K562 (cell line): ENCODE results near the gene MAML3. TPM values are rescaled to one million over a fixed set of nuclear protein-coding genes. Genes with fewer than 3 reads are reported as not detected.
A peak's percentile ranks its signal among the peaks of the same experiment; 100 is the strongest.

Experiments
- ATAC-seq: fragments of 200-7000 bp; cut with Tn5 transposase; 3 replicates; pipeline ENCODE4 v1.9.1; 2020; ENCODE audit warnings: moderate library complexity
- BruUV-seq: library from RNA; stranded (reverse); fragments of 400-500 nt; replicated peaks from 2 replicates; lab custom pipeline; 2021; lab: Mats Ljungman, UMichigan
- CTCF ChIA-PET: fragments of 300-600 bp; formaldehyde crosslinking; extraction: SDS; loops from one replicate; lab custom pipeline; 2021; ENCODE audit warnings: low intra/inter-chr PET ratio; lab: Yijun Ruan, JAX
- POLR2A ChIA-PET: fragments of 300-600, 350-650 bp; sonication (Branson Sonifier 250); formaldehyde crosslinking; extraction: SDS; loops from one replicate; lab custom pipeline; 2021; ENCODE audit warnings: antibody characterized with exemption, inconsistent platforms; lab: Yijun Ruan, JAX
- DNase-seq, 4 experiments: peaks; one replicate each; pipeline versions ENCODE4 v3.0.0 to v3.0.0-alpha.2; 2011 to 2018; ENCODE audit warnings: low spot score in 3 of 4, mixed read lengths in 3 of 4; ENCODE audit errors: extremely low read depth in 1 of 4
- FAIRE-seq: peaks from 2 replicates; lab custom pipeline; 2011; peaks lifted over from hg19 to GRCh38; lab: Jason Lieb, UNC
- H2AFZ ChIP-seq: 2 replicates; pipeline ENCODE4 v1.6.0; 2011; ENCODE audit warnings: low read depth, low read length, control low read depth, inconsistent platforms
- H3K27ac ChIP-seq: fragments of 200-600 bp; 3 replicates; pipeline ENCODE4 v1.8.0; 2011; ENCODE audit warnings: low read depth, mild to moderate bottlenecking, control low read depth, inconsistent platforms, low read length, moderate library complexity, mixed read lengths; ENCODE audit errors: extremely low read depth
- H3K27me3 ChIP-seq, 2 experiments: fragments of 300-600 bp in 1 of 2; 2 replicates in 1 of 2; 3 replicates in 1 of 2; pipeline versions ENCODE4 v1.6.0 to v1.8.0; 2011; ENCODE audit warnings: inconsistent platforms in 2 of 2, low read length in 2 of 2, mild to moderate bottlenecking in 1 of 2, mixed read lengths in 1 of 2, moderate library complexity in 1 of 2; ENCODE audit not compliant: control insufficient read depth in 2 of 2, insufficient read depth in 2 of 2
- H3K36me3 ChIP-seq: fragments of 300-600 bp; 3 replicates; pipeline ENCODE4 v1.8.0; 2011; ENCODE audit warnings: mild to moderate bottlenecking, low read length, inconsistent platforms; ENCODE audit not compliant: control insufficient read depth, insufficient read depth
- H3K4me1 ChIP-seq, 2 experiments: fragments of 200-600 bp in 1 of 2; replicated peaks in 1 of 2; 2 replicates in 1 of 2; 3 replicates in 1 of 2; pipeline versions ENCODE4 v1.5.1 to v1.8.0; 2011; ENCODE audit warnings: inconsistent platforms in 2 of 2, low read length in 2 of 2, mild to moderate bottlenecking in 1 of 2, mixed read lengths in 1 of 2, moderate library complexity in 1 of 2; ENCODE audit not compliant: control insufficient read depth in 2 of 2, insufficient read depth in 2 of 2
- H3K4me2 ChIP-seq: 2 replicates; pipeline ENCODE4 v1.6.1; 2011; ENCODE audit warnings: low read length, control low read depth, inconsistent platforms, mixed read lengths; ENCODE audit not compliant: insufficient read depth
- H3K4me3 ChIP-seq: fragments of 200-600 bp; sonication (generic), shearing (Covaris generic); 2 replicates; pipeline ENCODE4 v1.5.1; 2016; ENCODE audit warnings: control low read depth, inconsistent platforms
- H3K79me2 ChIP-seq: fragments of 200-600 bp; 3 replicates; pipeline ENCODE4 v1.8.0; 2011; ENCODE audit warnings: low read length, inconsistent platforms; ENCODE audit not compliant: control insufficient read depth, insufficient read depth
- H3K9ac ChIP-seq, 2 experiments: 2 replicates each; pipeline versions ENCODE4 v1.6.0 to v1.6.1; 2011; ENCODE audit warnings: low read depth in 2 of 2, low read length in 2 of 2, control low read depth in 1 of 2, inconsistent platforms in 1 of 2, mild to moderate bottlenecking in 1 of 2, mixed read lengths in 1 of 2; ENCODE audit not compliant: insufficient read depth in 1 of 2
- H3K9me1 ChIP-seq: one replicate; pipeline ENCODE4 v1.6.0; 2011; ENCODE audit warnings: inconsistent platforms, mild to moderate bottlenecking, low read length, moderate library complexity; ENCODE audit not compliant: control insufficient read depth, insufficient read depth
- H3K9me3 ChIP-seq: replicated peaks from 2 replicates; pipeline ENCODE4 v1.5.1; 2011; ENCODE audit warnings: low read depth, low read length, inconsistent platforms; ENCODE audit not compliant: control insufficient read depth, insufficient read depth
- H4K20me1 ChIP-seq: replicated peaks from 2 replicates; pipeline ENCODE4 v1.6.1; 2011; ENCODE audit warnings: low read length, inconsistent platforms, mixed read lengths; ENCODE audit not compliant: control insufficient read depth, insufficient read depth
- ARNT ChIP-seq, 2 experiments: fragments of 450-650 bp; IDR thresholded peaks; 2 replicates each; pipeline ENCODE4 v1.6.1; 2016; ENCODE audit warnings: mild to moderate bottlenecking in 1 of 2
- BRCA1 ChIP-seq, 2 experiments: fragments of 450-650 bp in 1 of 2; sonication (generic) in 1 of 2; formaldehyde crosslinking in 1 of 2; IDR thresholded peaks; 2 replicates each; pipeline versions ENCODE4 v1.5.0 to v1.6.1; 2017 to 2020; ENCODE audit warnings: mild to moderate bottlenecking in 1 of 2, missing genetic modification reagents in 1 of 2
- CEBPB ChIP-seq: fragments of 450-650 bp; IDR thresholded peaks from 2 replicates; pipeline ENCODE4 v1.6.1; 2016; ENCODE audit warnings: missing genetic modification characterization, missing compliant biosample characterization
- CTBP1 ChIP-seq: fragments of 450-650 bp; IDR thresholded peaks from 2 replicates; pipeline ENCODE4 v1.6.1; 2016; ENCODE audit warnings: borderline replicate concordance
- GATAD2B ChIP-seq: fragments of 450-650 bp; IDR thresholded peaks from 2 replicates; pipeline ENCODE4 v1.6.1; 2017; ENCODE audit warnings: mild to moderate bottlenecking, borderline replicate concordance
- NCOA1 ChIP-seq: fragments of 450-650 bp; IDR thresholded peaks from 2 replicates; pipeline ENCODE4 v1.6.1; 2016; ENCODE audit warnings: low read depth
- NCOA6 ChIP-seq: fragments of 450-650 bp; IDR thresholded peaks from 2 replicates; pipeline ENCODE4 v1.6.1; 2017; ENCODE audit warnings: mild to moderate bottlenecking
- NRF1 ChIP-seq, 2 experiments: fragments of 450-650 bp; IDR thresholded peaks in 1 of 2; conservative IDR thresholded peaks in 1 of 2; 2 replicates each; pipeline ENCODE4 v1.6.1; 2014; ENCODE audit warnings: mild to moderate bottlenecking in 2 of 2
- SLC30A9 ChIP-seq: fragments of 250-450 bp; sonication (Bioruptor Pico); IDR thresholded peaks from 2 replicates; pipeline ENCODE4 v1.8.0; 2022; ENCODE audit warnings: mild to moderate bottlenecking, moderate library complexity
- STAT5B ChIP-seq: fragments of 250-450 bp; sonication (Bioruptor Pico); IDR thresholded peaks from 2 replicates; pipeline ENCODE4 v1.8.0; 2021; ENCODE audit warnings: mild to moderate bottlenecking, inconsistent platforms
- ZBTB7A ChIP-seq: IDR thresholded peaks from 2 replicates; pipeline ENCODE4 v1.6.1; 2011; ENCODE audit warnings: low read depth, mild to moderate bottlenecking, low read length, moderate library complexity, borderline replicate concordance; ENCODE audit not compliant: control insufficient read depth
- ZNF316 ChIP-seq: fragments of 450-650 bp; IDR thresholded peaks from 2 replicates; pipeline ENCODE4 v1.6.1; 2016
- WGBS: fragments of 100-300 bp; shearing (Covaris generic); methylation state at CpG from one replicate; pipeline ENCODE4 v1.1.6; 2016; ENCODE audit warnings: low coverage, mixed read lengths; ENCODE audit not compliant: insufficient coverage; ENCODE audit errors: missing lambda C conversion rate; 5-methylcytosine and 5-hydroxymethylcytosine counted together
- in situ Hi-C: fragments of 300-500 bp; cut with MboI; formaldehyde crosslinking; loops from 4 replicates; pipeline ENCODE4 v1.15.0; 2018; ENCODE audit warnings: inconsistent platforms, mixed read lengths
- intact Hi-C: fragments of 100-400 bp; cut with micrococcal nuclease; formaldehyde crosslinking; loops from 2 replicates; pipeline ENCODE4 v1.14.2; 2022
- polyA plus RNA-seq, 8 experiments: library from polyadenylated mRNA; depleted of rRNA in 4 of 8; stranded (reverse) in 5 of 8; unstranded in 3 of 8; fragments of >200 nt; fragmentation: Nextera tagmentation in 2 of 8; fragmentation: Illumina TruSeq in 1 of 8; extraction: Ambion mirVana in 2 of 8; extraction: Trizol in 1 of 8; gene quantifications; 2 replicates each; pipeline versions ENCODE4 v1.2.1 to v1.2.3, GENCODE V29; 2011 to 2014; ENCODE audit warnings: inconsistent platforms in 1 of 8, missing spikeins in 1 of 8
- total RNA-seq, 7 experiments: library from RNA; depleted of rRNA in 6 of 7; stranded (reverse); fragments of >200 nt in 6 of 7; fragmentation: Illumina TruSeq in 2 of 7; extraction: Trizol in 2 of 7; gene quantifications; 2 replicates each; pipeline versions ENCODE4 v1.2.1 to v1.2.3, GENCODE V29; 2011 to 2021; ENCODE audit warnings: low replicate concordance in 1 of 7
- TF ChIP-seq, protein P1 (sequence below), 2 experiments: fragments of 450-650 bp in 1 of 2; sonication (generic) in 1 of 2; formaldehyde crosslinking in 1 of 2; IDR thresholded peaks in 1 of 2; conservative IDR thresholded peaks in 1 of 2; 2 replicates each; pipeline versions ENCODE4 v1.6.1 to v1.8.1; 2016 to 2023; ENCODE audit warnings: mild to moderate bottlenecking in 2 of 2, moderate library complexity in 2 of 2, inconsistent platforms in 1 of 2, missing genetic modification reagents in 1 of 2
- TF ChIP-seq, protein P2 (sequence below), 3 experiments: IDR thresholded peaks in 2 of 3; conservative IDR thresholded peaks in 1 of 3; 2 replicates each; pipeline ENCODE4 v1.5.1; 2011 to 2012; ENCODE audit warnings: low read length in 3 of 3, mild to moderate bottlenecking in 3 of 3, control low read depth in 2 of 3, improper control_type of control experiment in 1 of 3, inconsistent platforms in 1 of 3, low read depth in 1 of 3, mixed read lengths in 1 of 3, moderate library complexity in 1 of 3; ENCODE audit not compliant: insufficient read depth in 2 of 3

Gene MAML3
- total and polyA plus RNA-seq, 9 of the 15 experiments (the other 6 are each of a cell fraction or from before 2014, with no cell fraction given), result 0.01 to 0.55 (median 0.25) TPM

- TF ChIP-seq CTBP1, result 0 out of 2 replicates have a peak, but pooled peaks have one; percentile 27
- 0 out of 2 replicates have a peak, but pooled peaks have one; percentile 12 for TF ChIP-seq NCOA6
- no peak for TF ChIP-seq SLC30A9 (CRISPR knock-in tag)
- TF ChIP-seq NRF1 (conservative IDR thresholded peaks at IDR 0.05 in 1 of 2, IDR thresholded peaks at IDR 0.05 in 1 of 2), result 0 out of 4 replicates have a peak, but pooled peaks of 1 of the 2 experiments have one; percentile 20
- TF ChIP-seq, protein P1, sequence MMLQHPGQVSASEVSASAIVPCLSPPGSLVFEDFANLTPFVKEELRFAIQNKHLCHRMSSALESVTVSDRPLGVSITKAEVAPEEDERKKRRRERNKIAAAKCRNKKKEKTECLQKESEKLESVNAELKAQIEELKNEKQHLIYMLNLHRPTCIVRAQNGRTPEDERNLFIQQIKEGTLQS (IDR thresholded peaks at IDR 0.05), result no peak
- TF ChIP-seq, protein P1 (CRISPR knock-in tag; conservative IDR thresholded peaks at IDR 0.05), result no peak
- TF ChIP-seq CEBPB (tag), result no peak
- TF ChIP-seq, all 486 proteins: peak for 6
Observed at GRCh38 chr4:140152751-140153418, 1.1 kb downstream of the MAML3 start (continued).

- Histone ChIP-seq H3K79me2 (no peaks in the 10 kb centered on the region), H2AFZ (peak overlapping the region; percentile 84), H3K9me1 (no peaks in the 10 kb centered on the region), H3K4me2 (peak overlapping the region; percentile 78), H3K4me3 (peak overlapping the region; percentile 61), H4K20me1 (no peaks in the 10 kb centered on the region), H3K4me1 (peaks cover 0 to 33% of the 10 kb centered on the region in 2 experiments; a peak in 3 of 5 replicates), H3K27ac (no peak overlapping the region), H3K9me3 (no peaks in the 10 kb centered on the region), H3K27me3 (peaks cover 11 to 22% of the 10 kb centered on the region in 2 experiments; a peak in 4 of 5 replicates), H3K9ac (peak overlapping the region in 1 of 2 experiments; percentile 86; a peak in 1 of 4 replicates), H3K36me3 (no peaks in the 10 kb centered on the region)
- WGBS, result 2% methylated on average over 23 of the region's 50 CpGs
- in situ Hi-C loops, result no loop called here
- FAIRE-seq (no peak), ATAC-seq (peak; percentile 75), DNase-seq (peak; percentile 57 to 72 (median 63))
- ChIA-PET CTCF (no interaction called here), POLR2A (interaction anchor here (0.7 kb wide), 1 partner anchor 106 kb away, joined by 3 read pairs; no protein-coding TSS in a partner anchor)
- intact Hi-C loops, result loop anchor here (5.0 kb wide), 2 partner anchors 100 to 485 kb away; partner anchors contain the start of gene MGST2
- no TSS peak for BruUV-seq
- TF ChIP-seq ZBTB7A (peak; percentile 36; the same call in 1 of the 2 replicates), GATAD2B (no peak), BRCA1 (IDR thresholded peaks at IDR 0.05) (no peak), BRCA1 (CRISPR knock-in tag; IDR thresholded peaks at IDR 0.05) (no peak), NCOA1 (no peak), NRF1 (conservative IDR thresholded peaks at IDR 0.05 in 1 of 2, IDR thresholded peaks at IDR 0.05 in 1 of 2) (peak; percentile 29 to 36; a peak in 1 of 4 replicates), STAT5B (no peak), ZNF316 (no peak), ARNT (IDR thresholded peaks at IDR 0.05) (no peak)
- TF ChIP-seq, protein P2, sequence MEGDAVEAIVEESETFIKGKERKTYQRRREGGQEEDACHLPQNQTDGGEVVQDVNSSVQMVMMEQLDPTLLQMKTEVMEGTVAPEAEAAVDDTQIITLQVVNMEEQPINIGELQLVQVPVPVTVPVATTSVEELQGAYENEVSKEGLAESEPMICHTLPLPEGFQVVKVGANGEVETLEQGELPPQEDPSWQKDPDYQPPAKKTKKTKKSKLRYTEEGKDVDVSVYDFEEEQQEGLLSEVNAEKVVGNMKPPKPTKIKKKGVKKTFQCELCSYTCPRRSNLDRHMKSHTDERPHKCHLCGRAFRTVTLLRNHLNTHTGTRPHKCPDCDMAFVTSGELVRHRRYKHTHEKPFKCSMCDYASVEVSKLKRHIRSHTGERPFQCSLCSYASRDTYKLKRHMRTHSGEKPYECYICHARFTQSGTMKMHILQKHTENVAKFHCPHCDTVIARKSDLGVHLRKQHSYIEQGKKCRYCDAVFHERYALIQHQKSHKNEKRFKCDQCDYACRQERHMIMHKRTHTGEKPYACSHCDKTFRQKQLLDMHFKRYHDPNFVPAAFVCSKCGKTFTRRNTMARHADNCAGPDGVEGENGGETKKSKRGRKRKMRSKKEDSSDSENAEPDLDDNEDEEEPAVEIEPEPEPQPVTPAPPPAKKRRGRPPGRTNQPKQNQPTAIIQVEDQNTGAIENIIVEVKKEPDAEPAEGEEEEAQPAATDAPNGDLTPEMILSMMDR (IDR thresholded peaks at IDR 0.05 in 2 of 3, conservative IDR thresholded peaks at IDR 0.05 in 1 of 3; ENCODE audit: insufficient read depth in 2 of 3, low read depth in 1 of 3, low read length in 3 of 3), result peak in 2 of 3 experiments; percentile 10 to 48; a peak in 2 of 6 replicates
Observed at GRCh38 chr4:140152013-140152703, 1.8 kb downstream of the MAML3 start.
